ENCODE results near the gene CRX.
A peak's percentile ranks its signal among the peaks of the same experiment; 100 is the strongest.
"Not testable (repeated sequence)": the region's sequence is repeated elsewhere in the genome, so short reads cannot be mapped to it uniquely, and the experiment has no call there.

The CRX gene

GRCh38 chr19:47821460-47822020 lies at the start of gene CRX:
Gene CRX (plus strand): TSS chr19:47821937. CDS start chr19:47834444, 12,507 bp downstream.
- DNase-seq, result no peak

DNA sequence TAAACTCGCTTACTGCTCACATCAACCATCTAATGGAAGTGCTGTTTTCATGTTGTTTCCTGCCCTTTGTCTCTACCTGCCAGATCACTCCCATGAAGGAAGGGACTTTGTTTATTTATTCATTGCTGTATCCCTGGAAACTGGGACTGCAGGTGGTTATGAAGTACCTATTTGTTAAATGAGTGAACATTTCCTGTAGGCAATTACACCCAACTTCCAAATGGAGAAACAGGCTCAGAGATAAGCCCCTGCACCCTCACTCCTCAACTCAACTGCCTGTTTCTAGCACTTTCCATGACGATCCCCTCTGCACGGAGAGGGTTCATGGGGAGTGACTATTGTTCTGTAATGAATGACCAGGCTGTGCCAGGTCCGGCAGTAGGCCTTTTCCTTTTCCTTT lies 45.2 kb upstream of the CRX start:
- no peak for DNase-seq

GRCh38 chr19:47777245-47778048 lies 44.3 kb upstream of the CRX start:
- not testable (repeated sequence) for DNase-seq

DNA sequence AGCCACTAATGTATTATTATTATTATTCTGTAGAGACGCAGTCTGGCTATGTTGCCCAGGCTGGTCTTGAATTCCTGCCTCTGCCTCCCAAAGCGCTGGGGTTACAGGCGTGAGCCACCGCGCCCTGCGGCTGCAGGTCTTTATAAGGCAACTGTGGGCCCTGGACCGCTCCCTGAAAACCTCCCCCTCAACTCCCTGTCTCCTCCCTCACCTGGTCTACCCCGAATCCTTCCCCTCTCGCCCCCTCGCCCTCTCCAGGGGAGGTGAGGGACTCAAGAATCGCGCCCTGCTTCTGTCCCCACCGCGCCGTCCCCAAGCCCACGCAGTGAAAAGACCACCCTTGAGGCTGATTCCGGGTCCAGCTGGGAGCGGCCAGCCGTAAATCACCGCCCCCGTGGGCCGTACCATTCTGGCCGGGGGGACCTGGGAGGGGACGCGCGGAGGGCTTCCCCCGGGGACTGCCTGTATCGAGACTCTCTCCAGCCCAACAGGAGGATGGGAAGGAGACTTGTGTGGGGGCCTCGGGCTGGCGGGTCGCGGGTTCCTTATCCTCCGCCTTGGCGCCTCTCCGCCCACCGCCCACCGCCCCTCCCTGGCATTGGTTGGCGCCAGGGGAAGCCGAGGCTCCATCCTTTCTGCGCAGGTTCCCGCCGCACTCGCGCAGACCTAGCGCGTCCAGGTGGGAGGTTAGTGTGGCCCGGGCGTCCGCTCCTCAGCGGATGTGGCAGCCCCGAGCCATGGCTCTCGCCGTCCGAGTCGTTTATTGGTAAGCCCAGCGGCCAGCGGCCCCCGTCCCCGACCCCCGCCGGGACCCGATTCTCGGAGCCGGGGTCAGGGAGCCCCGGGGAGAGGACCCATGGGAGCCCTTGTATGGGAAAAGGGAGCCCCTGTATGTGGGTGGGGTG lies 43.4 kb upstream of the CRX start, which contains the start of gene SELENOW:
Gene SELENOW (plus strand): TSS at position 655 of the 905 bp plus-strand sequence. CDS start 83 bp downstream, at position 738.
- peak; percentile 69 for DNase-seq

GRCh38 chr19:47778954-47779351 lies 42.8 kb upstream of the CRX start:
- DNase-seq, result peak; percentile 9

GRCh38 chr19:47779524-47780214 lies 42.1 kb upstream of the CRX start:
- DNase-seq, result no peak

GRCh38 chr19:47780215-47780551 lies 41.6 kb upstream of the CRX start:
- DNase-seq, result no peak

DNA sequence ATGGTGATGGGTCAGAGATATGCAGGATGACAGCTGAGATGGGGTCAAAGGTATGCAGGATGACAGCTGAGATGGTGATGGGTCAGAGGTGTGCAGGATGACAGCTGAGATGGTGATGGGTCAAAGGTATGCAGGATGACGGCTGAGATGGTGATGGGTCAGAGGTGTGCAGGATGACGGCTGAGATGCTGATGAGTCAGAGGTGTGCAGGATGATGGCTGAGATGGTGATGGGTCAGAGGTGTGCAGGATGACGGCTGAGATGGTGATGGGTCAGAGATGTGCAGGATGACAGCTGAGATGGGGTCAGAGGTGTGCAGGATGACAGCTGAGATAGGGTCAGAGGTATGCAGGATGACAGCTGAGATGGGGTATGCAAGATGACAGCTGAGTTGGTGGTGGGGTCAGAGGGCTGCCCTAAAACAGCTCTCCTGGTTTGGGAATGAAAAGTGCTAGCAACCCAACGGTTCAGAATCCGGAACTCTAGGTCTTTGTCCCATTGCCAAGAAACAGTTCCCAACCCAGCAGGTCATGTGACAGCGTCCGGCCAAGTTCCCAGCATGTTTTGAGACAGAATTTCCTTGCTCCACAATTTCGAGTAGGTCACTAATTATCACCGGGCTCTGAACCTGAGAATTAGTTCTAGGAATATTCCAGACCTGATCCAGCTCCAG lies 40.0 kb upstream of the CRX start:
- no peak for DNase-seq

- no peak for DNase-seq
Observed at GRCh38 chr19:47786566-47786965, 35.2 kb upstream of the CRX start.

- DNase-seq, result not testable (repeated sequence)
Observed at GRCh38 chr19:47787307-47787706, 34.4 kb upstream of the CRX start.

- not testable (repeated sequence) for DNase-seq
Observed at GRCh38 chr19:47789811-47790210, 31.9 kb upstream of the CRX start.

- peak; percentile 69 for DNase-seq
Observed at GRCh38 chr19:47790398-47790814, 31.3 kb upstream of the CRX start.

DNA sequence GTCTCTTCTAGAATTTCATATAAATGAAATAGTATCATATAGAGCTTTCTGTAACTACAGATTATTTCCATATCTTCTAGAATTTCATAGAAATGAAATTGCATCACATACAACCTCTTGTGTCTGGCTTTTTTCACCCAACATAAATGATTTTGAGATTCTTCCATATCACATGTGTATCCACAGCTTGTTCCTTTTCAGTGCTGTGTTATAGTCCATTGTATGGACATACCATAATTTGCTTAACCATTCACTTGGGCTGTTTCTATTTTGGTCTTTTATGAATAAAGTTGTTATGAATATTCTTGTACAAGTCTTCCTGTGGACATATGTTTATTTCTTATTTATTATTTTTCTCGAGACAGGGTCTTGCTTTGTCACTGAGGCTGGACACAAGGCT lies 29.1 kb upstream of the CRX start:
- no peak for DNase-seq

GRCh38 chr19:47794526-47794925 lies 27.2 kb upstream of the CRX start:
- no peak for DNase-seq

DNA sequence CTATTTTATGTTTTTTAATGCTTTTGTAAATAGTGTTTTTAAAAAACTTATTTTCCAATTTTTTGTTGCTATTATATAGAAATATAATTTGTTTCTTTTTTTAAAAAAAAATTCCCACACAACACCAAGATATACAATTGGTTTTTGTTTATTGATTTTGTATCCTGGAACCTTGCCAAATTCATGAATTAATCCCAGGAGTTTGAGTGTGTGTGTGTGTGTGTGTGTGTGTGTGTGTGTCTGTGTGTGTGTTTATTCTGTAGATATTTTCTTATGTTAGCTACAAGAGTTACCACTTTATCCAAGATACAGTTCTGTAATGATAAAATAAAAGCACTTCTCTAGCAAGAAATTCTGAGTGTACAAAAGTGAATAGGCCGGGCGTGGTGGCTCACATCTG lies 25.0 kb upstream of the CRX start:
- DNase-seq, result no peak

- no peak for DNase-seq
Observed at GRCh38 chr19:47797996-47798903, 23.5 kb upstream of the CRX start.

DNA sequence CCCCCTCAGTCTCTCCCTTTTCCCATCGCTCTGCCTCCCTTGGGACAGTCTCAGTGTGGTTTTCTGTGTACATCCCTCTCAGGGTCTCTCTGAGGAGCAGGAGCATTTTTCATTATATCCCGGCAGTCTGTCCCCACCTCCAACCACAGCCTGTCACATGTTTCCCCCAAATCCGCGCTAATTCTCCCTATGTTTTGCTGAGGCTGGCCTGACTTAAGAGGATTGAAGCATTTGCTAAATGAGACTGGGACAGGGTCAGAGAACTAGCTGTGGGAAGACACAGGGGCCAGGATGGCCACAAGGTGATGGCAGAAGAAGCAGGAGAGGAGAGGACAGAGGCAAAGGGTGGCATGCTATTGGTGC lies 22.9 kb upstream of the CRX start:
- DNase-seq, result no peak

GRCh38 chr19:47801270-47801669 lies 20.5 kb upstream of the CRX start:
- no peak for DNase-seq

- DNase-seq, result no peak
Observed at GRCh38 chr19:47802521-47803043, 19.2 kb upstream of the CRX start.

DNA sequence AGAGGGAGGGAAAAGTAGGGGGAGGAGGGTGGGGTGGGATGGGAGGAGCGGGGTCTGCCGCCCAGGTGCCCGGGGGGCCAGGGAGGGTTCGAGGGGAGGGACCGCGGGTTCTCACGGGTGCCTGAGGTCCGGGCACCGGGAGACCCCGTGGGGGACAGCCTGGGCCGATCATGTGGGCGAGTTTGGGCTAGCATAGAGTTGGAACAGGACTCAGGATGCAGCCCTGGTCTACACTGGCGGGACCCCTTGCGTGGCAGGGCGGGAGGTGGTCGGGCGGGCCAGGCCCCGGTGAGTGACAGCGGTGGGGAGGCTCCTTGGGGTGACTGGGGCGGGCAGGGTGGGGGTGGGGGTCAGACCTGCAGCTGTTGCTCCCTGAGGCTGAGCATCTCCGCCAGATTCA lies 18.6 kb upstream of the CRX start:
- DNase-seq, result not testable (repeated sequence)

DNA sequence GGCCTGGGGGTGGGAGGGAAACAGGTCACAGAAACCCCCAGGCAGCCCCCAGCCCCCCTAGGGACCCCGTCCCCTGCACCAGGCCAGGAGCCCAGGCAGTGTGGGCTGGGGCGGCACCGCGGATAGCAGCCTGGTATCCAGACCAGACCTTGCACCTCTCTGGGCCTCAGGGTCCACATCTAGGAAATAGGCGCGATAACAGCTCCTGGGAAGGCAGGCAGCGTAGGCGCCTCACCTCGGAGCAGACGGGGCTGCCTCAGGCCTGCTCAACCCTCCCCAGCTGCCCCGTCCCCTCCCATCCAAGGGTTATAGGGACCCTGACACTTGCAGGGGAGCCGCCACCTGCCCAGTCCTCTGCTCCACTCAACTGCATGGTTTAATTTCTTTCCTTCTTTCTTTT lies 18.1 kb upstream of the CRX start:
- not testable (repeated sequence) for DNase-seq

Measured in hematopoietic multipotent progenitor cell treated with erythropoietin and hydrocortisone succinate and interleukin-3 and kit ligand, for 8 days (in vitro differentiated cells).